Tongue (tissue), 2 donors: ENCODE data around the gene UBE2D2. TPM values are rescaled to one million over a fixed set of nuclear protein-coding genes. Genes with fewer than 3 reads are reported as not detected.
A peak's percentile ranks its signal among the peaks of the same experiment; 100 is the strongest.

Source experiments
- DNase-seq: peaks from one replicate; pipeline ENCODE4 v3.0.0-alpha.2; 2015
- total RNA-seq: library from RNA; depleted of rRNA; stranded (reverse); fragments of >200 nt; gene quantifications from one replicate; pipeline ENCODE4 v1.2.3, GENCODE V29; 2014

UBE2D2 gene
- total RNA-seq, 1 donor from 2014 or later = 77.1 TPM

DNA sequence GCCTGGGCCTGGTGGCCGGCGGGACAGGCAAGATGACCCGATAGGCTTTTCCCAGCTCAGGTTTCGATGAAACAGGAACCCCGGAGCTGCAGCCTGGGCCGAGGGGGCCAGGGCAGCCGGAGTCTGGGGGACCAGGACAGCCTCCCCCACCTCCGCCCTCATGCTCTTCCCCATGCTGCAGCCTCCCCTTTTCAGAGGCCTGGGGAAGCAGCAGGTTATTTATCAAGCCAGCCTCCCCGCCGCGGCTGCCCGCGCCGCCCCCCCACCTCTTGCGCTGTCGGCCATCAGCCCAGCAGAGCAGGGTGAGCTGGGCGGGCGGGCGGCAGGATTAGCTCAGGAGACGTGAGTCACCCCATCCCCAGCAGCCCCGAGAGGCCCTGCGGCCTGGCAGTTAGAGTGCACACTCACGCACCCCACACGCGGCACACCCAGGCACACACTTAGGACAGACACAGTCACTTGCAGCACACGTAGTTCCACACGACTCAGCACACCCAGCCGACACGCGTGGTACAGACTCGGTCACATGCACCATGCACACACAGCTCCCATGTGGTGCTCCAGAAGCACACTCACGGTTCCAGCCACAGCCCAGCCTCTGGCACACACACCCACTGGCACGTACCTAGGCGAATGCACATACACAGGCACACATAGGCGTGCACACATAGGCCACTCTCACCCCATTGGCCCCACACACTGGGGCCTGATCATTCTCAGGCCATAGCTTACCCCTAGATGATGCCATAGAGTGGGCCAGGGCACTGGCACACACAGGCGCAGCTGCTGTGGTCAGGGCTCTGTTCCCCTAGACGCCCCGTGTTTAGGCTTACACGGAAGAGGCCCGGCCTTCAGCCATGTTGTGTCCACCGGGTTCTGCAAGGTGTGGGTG lies 100.0 kb downstream of the UBE2D2 start:
- DNase-seq = peak; percentile 78

DNA sequence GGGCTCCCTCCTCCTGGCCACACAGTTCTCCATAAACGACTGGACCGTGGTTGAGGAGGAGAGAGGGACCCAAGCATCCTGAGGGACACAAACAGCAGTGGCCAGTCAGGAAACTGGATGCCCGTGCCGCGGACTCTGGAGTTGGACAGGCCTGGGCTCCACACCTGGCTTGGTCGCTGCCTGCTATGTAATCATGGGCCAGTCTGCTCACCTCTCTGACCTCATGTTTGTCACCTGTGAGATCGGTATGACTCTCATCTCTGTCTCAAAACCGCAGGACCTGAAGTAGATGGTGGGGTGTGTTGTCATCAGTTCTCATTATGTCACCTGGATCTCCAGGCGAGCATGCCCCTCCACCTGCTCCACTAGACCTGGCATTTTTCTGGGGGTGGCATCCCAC lies 101.5 kb downstream of the UBE2D2 start:
- DNase-seq = no peak

DNA sequence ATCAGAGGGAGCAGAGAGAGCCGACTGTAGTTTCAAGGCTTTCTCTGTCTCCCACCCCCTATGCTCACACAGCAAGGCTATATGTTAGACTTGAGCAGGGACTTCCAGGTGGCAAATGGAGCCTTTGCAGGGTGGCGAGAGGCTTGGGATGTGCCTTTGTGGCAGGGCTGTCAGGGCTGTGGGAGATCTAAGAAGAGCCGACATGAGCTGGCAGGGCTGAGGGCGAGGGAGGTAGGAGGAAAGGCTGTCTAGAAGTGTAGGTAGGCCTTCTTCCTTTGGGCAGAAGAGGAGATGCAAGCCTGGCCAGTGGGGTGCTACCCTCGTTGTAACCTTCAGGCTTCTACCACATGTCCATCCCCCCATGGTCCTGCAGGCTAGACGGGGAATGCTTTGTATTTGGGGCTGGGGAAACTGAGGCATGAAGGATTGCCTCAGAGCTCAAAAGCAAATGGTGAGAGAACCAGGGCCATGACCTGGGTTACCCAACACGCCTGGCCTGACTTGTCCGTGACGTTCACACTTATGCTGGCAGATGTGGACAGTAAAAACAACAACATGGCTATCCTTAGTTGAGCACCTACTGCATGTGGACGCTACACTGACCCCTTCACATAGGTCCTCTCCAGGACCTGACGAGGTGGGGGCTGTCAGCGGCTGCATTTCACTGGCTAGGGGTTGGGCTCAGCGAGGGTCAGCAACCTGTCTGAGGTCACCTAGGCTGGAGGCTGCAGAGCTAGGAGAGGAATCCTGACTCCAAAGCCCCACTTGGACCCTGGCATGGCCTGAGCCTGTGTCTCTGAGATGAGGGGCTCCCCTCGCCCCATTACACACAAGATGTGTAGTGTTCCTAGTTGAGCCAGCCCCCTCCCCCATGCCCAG lies 102.3 kb downstream of the UBE2D2 start:
- no peak for DNase-seq

DNA sequence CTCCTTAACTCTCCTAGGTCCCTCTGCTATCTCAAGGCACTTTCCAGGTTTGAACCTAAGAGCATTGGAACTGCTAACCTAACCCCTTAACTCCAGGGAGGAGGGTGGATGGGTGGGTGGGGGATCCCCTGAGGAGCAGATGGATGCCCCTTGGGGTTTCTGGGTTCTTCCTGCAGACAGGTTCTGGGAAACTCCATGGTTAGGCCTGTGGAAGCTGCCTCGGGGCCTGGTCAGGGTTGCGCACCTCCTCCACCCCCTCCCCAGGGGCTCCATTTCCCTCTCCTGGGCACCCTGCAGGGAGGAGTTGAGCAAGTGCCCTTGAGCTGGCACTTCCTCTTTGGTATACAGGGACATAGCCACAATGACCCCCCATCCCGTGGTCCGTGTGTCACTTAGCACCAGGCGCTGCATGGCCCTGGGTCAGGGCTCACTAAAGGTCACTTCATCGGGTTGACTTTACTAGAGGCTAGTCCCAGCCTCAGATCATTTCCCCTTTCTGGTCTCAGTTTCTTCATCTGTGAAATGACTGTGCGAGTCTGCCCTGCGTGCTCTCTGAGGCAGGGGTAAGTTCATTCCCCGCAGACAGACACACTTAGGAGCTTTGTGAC lies 103.1 kb downstream of the UBE2D2 start:
- DNase-seq = no peak

DNA sequence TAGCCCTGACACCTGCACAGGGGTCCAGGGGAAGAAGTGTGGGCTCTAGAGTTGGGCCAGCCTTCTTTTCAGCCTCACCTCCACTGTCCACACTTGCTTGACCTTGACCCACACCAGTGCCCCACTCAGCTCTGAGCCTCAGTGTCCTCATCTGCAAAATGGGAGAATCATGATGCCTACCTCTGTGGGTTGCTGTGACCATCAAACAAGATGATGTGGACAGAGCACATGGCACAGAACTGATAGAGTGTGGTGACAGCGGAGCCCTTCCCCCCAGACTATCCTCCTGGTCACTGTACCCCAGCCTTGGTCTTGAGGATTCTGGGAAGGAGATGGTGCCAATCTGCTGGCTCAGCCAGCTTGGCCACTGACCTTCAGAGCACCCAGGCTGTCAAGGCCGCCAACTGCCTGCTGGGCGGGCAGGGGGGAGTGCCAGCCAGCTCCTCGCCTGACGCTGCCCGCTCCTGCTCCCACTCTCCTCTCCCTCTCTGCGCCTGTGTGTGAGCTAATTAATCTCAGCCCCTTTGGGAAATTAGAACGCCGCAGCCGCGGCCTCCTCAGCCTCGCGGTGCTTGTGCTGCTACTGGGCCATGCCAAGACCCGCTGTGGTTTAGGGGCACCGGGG lies 103.7 kb downstream of the UBE2D2 start:
- no peak for DNase-seq

DNA sequence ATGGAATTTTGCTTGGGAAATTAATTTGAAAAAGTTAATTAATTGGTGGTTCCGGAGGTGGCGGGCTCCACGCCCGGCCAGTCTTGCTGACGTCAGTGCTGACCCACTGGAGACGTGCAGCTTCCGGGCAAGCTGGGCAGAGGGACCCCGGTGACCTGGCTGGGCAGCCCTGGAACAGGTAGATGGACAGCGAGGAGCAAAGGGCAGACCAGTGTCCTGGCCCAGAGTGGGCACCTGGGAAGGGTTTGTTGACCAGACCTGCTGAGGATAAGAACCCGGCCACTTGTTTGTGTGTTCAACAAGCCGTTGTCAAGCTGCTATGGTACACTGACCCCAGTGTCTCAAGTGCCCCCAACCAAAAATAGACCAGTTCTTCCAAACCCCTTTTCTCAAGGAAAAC lies 104.5 kb downstream of the UBE2D2 start:
- DNase-seq = no peak

DNA sequence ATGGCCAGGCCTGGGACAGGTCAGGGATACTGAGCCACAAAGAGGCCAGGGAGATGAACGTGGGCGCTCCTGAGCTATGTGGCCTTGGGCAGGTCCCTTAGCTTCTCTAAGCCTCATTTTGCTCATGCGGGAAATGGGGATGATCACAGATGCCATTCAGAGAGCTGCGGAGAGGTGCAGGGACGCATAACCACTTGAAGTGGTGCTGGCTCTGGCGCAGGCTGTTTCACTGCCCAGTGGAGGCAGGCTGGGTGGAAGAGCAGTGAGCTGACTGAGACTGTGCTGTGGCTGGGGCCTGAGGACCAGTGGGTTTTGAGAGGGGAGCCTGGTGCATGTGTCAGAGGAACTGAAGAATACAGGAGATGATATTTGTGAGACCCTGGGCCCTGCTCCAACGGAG lies 105.4 kb downstream of the UBE2D2 start:
- no peak for DNase-seq

DNA sequence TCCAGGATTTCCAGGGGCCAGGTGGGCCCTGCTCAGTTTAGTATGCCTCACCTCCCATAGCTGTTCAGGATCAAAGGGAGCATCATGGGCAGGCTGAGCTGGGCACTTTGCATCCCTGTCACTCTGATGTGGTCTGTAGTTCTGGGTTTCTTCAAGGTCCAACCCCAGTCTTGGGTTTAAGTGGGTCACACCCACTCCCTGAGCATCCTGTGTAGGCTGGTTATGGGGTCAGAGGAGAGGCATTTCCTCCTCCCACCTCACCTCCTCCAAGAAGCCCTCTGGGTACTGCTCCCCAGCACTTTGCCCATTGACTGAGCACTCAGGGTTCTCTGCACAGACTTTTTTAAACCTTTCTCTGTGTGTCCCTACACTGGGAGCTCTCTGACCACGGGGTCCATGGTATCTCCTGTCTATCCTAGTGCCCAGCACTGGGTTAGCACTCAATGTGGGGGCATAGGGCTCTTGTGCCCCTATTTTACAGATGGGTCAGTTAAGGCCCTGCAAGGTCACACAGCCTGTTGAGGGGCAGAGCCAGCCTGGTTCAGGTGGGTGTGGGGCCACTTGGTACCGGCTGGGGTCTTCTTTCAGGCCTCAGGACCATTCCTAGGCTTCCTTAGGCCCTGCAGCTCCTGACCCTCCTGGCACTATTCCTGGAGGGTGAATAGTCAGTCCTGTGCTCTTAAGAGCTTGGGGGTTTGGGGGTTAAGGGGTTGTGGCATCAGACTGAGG lies 106.0 kb downstream of the UBE2D2 start:
- DNase-seq = no peak

DNA sequence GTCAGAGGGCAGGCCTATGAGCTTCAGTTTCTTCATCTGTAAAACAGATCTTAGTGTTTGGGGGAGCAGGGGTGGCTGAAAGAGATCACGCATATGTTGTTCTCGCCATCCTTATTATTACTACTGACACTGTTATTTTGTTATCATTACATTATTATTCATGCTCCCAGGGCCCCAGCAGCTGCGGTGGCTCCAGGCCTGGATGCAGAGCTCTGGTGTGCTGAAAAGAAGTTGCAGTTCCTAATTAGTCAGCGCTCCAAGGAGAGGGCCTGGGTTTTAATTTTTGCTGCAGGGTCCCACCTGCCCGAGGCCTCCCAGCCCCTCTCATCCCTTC lies 106.6 kb downstream of the UBE2D2 start:
- peak; percentile 57 for DNase-seq

DNA sequence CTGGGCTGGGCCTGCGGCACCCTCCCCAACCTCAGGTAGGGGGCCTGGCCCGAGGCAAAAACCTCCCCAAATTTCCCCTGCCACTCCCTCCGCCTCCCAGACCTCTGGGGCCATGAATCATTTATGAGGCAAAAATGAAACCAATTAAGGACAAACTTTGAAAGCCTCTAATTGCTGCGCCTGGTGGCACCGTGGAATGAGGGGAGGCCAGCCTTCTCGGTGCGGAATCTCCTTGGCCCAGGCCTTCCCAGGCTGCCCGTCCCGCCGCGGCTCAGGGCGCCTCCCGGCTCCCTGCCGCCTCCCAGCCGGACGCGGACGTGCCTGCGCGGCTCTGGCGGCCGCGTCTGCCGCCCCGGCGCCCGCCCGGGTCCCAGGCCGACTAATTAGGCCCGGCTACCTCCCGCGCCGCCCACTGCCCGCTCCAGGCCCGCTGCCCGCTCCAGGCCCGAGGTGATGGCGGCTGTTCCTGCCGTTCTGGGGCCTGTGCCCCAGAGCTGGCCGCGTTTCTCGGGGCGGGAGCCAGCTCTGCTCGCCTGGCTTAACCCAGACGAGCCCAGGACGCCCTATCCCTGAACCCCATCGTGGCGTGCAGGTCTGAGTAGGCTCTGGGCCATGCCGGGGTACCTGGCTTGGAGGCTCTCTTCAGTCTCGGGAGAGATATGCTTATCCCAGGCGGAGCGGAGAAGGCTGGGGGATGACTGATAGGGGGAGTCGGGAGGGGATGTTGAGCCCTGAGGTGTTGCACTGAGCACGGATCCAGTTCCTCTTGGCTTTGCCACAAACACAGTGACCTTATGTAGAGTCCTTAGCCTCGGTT lies 107.1 kb downstream of the UBE2D2 start:
- DNase-seq = peak; percentile 75

DNA sequence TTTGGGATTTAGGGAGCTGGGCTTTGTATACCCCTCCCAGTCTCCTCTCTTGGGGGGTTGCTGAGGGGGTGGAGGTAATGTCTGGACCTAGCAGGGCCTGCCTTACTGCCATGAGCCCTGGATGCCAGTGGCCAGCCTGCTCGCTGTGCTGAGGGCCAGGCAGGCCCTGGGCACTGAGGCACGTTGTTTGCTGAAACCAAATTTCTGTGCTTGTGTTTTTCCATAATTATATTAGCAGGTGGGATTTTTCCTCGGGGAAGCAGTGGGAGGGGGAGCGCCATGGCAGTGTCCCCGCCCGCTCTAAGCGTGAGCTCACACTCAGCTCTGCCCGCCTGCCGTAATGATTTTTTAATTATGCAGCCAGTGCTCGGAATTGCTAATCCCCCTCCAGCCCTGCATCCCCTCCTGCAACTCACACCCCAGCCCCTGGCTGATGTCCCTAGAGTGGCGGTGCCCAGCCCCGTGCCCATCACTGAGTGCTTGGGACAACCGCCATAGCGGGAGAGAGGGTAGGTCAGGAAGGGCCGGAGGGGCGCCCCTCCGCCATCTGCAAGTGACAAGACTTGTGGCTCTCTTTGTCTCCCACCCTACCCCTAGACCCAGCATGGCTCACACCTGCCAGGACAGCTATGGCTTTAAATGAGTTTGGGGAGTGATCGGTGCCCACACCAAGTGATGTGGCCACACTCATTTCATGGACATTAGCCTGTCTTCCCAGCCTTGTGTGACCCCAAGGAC lies 108.0 kb downstream of the UBE2D2 start:
- no peak for DNase-seq

DNA sequence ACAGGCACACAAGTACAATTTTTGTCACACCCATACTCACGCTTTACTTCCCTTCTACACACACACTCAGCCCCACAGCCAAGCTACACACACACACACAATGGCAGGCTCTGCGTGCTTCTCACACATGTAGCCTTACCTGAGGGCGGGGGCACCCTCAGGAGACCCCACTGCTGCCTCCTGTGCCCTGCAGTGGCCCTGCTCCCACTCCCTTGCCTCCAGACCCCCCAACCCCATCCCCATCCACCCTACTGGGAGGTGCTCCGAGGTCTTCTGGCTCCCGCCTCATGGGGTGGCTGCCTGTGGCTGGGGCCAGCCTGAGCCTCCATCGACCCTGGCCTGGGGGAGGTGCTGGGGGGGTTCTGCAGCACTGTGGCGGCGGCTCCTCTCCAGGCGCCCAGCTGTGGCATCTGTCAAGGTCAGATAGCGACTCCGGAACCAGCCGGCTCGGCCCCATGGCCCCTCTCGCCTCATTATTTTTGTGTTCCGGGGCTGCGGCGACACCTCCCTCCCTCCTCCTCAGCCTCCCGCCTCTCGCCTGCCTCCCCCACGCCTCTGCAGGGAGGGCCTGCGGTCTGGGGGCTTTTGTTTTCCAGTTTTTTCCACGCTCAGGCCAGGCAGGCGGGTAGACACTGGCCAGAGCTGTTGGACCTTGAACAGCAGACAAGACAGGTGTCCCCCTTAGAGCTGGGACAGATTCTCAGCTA lies 108.7 kb downstream of the UBE2D2 start:
- DNase-seq = peak; percentile 72

DNA sequence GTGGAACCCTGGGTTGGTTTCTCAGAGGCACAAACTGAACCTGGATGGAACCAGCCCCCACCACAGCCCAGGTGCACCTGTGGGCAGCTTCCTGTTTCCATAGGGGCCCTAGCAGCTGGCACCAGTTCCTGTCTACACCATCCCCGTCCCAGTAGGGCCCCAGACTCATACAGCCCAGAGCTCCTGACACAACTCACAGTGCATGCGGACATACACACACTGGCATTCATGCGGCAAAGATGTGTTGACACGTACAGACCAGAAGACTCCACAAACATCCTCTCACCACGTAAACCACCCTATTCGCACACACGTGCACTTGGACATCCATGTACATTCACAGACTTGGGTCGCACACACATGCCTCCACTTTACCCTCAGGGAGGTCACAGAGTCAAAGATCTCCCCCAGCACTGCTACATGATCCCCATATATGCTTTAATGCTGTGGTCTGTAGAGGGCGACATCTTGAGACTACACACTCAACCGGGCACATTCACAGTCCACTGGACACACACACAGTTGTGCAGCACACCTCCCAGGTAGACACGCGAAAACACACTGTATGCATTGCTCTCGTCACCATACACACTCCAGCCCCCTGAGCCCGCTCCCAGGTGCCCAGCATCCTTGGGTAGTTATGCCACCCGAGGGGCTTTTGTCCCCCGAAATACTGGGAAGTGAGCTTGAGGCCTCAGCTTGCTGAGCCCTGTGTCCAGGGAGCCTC lies 109.4 kb downstream of the UBE2D2 start:
- DNase-seq = no peak

DNA sequence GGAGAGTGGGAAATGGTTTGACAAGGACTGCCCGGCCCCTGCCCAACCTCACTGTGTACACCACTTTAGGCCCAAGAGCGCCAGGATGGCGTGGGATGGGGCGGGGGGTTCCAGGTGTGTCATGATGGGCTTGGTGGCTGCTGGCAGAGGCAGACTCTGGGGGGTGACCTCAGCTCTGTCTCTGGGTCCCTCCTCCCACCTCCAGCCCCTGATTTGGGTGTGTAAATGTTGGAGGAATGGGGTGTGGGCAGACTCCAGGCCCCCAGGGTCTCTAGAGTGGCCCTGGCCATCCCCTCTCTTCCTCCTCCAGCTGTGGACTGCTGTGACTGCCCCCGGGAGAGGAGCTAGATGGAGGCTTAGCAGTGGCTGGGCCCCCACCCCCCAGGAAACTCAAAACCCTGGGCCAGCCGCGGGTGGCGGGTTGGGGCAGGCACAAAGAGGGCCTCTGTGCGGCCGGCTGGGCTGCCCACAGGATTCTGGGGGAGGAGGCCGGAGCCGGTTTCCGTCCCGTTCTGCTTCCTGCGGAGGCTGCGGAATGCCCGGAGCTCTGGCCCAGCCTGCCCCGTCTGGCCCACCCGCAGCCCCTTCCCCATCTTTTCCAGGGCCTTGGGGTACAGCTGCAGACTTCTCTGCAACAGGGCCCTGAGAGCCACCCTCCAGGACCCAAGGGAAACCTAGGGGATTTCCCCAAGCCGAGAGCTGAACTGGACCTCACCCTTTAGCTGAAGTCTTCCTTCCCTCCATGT lies 110.1 kb downstream of the UBE2D2 start:
- DNase-seq = peak; percentile 80

DNA sequence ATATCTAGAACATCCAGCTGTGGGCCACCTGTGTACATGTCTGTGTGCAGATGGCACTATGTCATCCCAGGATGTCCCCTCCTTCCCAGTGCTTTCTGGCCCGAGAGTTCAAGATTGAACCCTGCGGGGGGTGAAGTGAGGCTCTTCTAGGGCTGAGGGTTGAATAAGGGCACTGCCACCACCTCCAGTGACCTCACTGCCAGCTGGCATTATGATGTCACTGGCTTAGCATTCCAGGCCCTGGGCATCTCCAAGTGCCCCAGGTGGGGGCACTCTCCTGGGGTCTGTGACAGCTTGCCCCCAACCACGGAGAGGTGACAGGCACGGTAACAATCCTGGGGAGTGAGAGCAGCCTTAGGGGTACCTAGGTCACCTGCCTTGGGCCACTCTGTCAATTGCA lies 114.1 kb downstream of the UBE2D2 start:
- DNase-seq = no peak

DNA sequence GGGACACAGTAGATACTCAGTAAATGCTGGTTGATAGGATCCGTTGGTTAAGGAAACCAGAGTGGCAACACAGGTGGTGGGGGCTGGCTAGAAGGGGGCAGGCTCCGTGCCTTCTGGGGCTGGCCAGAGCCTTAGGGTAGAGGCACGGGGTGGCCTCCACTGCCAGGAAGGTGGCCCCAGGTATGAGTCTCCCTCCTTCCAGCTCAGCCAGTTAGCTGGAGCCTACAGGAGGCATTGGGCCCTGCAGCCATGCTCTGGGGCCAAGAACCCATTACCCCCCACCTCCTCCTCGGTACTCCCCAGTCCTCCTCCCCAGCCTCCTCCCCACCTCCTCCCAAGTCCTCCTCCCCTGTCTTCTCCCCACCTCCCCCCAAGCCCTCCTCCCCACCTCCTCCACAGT lies 114.7 kb downstream of the UBE2D2 start:
- DNase-seq = no peak

DNA sequence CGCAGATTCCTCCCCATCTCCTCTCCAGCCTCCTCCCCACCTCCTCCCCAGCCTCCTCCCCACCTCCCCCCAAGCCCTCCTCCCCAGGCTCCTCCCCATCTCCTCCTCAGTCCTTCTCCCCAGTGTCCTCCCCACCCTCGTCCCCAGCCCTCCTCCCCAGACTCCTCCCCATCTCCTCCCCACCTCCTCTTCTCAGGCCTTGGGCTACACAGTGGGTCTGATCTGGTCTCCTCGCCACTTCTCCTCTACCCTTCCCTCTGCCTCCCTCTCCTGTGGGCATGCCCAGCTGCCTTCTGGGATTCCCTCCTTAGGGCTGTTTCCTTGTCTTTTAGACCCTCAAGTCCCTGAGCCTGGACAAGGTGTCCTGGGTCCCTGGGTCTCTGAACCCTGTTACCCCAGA lies 115.3 kb downstream of the UBE2D2 start:
- DNase-seq = no peak
